ENCODE results near the gene C3orf52.
A peak's percentile ranks its signal among the peaks of the same experiment; 100 is the strongest.

C3orf52 gene

GRCh38 chr3:112132975-112133448 lies 46.8 kb downstream of the C3orf52 start, which contains the start of gene GCSAM:
Gene GCSAM, minus strand, starts transcription at chr3:112133248. Its CDS starts 128 bp downstream, at chr3:112133120.
- no peak for TF ChIP-seq CTCF (IDR thresholded peaks at IDR 0.05; ENCODE audit: insufficient read depth, low read length, poor library complexity, severe bottlenecking)
- DNase-seq (ENCODE audit: extremely low read depth, insufficient read length) = peak; percentile 81
- Histone ChIP-seq H3K36me3 (ENCODE audit: control insufficient read depth, insufficient read depth, low read length) (peaks cover 3% of the 10 kb centered on the region; the same call in 1 of the 2 replicates), H3K4me3 (replicated peaks; ENCODE audit: low read depth, low read length) (peak within 1 kb of the TSS; percentile 74), H3K27me3 (replicated peaks; ENCODE audit: control insufficient read depth, insufficient read depth, low read length) (no peaks in the 10 kb centered on the region)

GRCh38 chr3:112133626-112134334 lies 47.6 kb downstream of the C3orf52 start:
- Histone ChIP-seq H3K27me3 (replicated peaks; ENCODE audit: control insufficient read depth, insufficient read depth, low read length) (no peaks in the 10 kb centered on the region), H3K36me3 (ENCODE audit: control insufficient read depth, insufficient read depth, low read length) (peaks cover 2% of the 10 kb centered on the region; the same call in 1 of the 2 replicates), H3K4me3 (replicated peaks; ENCODE audit: low read depth, low read length) (no peak overlapping the region)
- TF ChIP-seq CTCF (IDR thresholded peaks at IDR 0.05; ENCODE audit: insufficient read depth, low read length, poor library complexity, severe bottlenecking) = no peak
- DNase-seq (ENCODE audit: extremely low read depth, insufficient read length) = no peak

GRCh38 chr3:112134335-112135124 lies 48.3 kb downstream of the C3orf52 start:
- TF ChIP-seq CTCF (IDR thresholded peaks at IDR 0.05; ENCODE audit: insufficient read depth, low read length, poor library complexity, severe bottlenecking) = no peak
- peak; percentile 66 for DNase-seq (ENCODE audit: extremely low read depth, insufficient read length)
- no peak overlapping the region for H3K4me3 ChIP-seq (replicated peaks; ENCODE audit: low read depth, low read length)

GRCh38 chr3:112136046-112136445 lies 49.9 kb downstream of the C3orf52 start:
- no peaks in the 10 kb centered on the region for H3K36me3 ChIP-seq (ENCODE audit: control insufficient read depth, insufficient read depth, low read length)
- TF ChIP-seq CTCF (IDR thresholded peaks at IDR 0.05; ENCODE audit: insufficient read depth, low read length, poor library complexity, severe bottlenecking) = no peak
- no peak overlapping the region for H3K4me3 ChIP-seq (replicated peaks; ENCODE audit: low read depth, low read length)
- H3K27me3 ChIP-seq (replicated peaks; ENCODE audit: control insufficient read depth, insufficient read depth, low read length) = no peaks in the 10 kb centered on the region
- no peak for DNase-seq (ENCODE audit: extremely low read depth, insufficient read length)

More at GRCh38 chr3:112134335-112135124, 48.3 kb downstream of the C3orf52 start:
- Histone ChIP-seq H3K27me3 (replicated peaks; ENCODE audit: control insufficient read depth, insufficient read depth, low read length) (no peaks in the 10 kb centered on the region), H3K36me3 (ENCODE audit: control insufficient read depth, insufficient read depth, low read length) (peaks cover 2% of the 10 kb centered on the region; the same call in 1 of the 2 replicates)

- H3K4me3 ChIP-seq (replicated peaks; ENCODE audit: low read depth, low read length) = no peak overlapping the region
- DNase-seq (ENCODE audit: extremely low read depth, insufficient read length) = no peak
- TF ChIP-seq CTCF (IDR thresholded peaks at IDR 0.05; ENCODE audit: insufficient read depth, low read length, poor library complexity, severe bottlenecking) = peak; percentile 74
- H3K36me3 ChIP-seq (ENCODE audit: control insufficient read depth, insufficient read depth, low read length) = no peaks in the 10 kb centered on the region
- no peaks in the 10 kb centered on the region for H3K27me3 ChIP-seq (replicated peaks; ENCODE audit: control insufficient read depth, insufficient read depth, low read length)
These were observed 50.9 kb downstream of the C3orf52 start for GRCh38 chr3:112136959-112137693.

All from GM06990 (cell line).